Coronary artery (tissue), 2 donors: ENCODE data around the gene CLNK.

Experiments used
- DNase-seq: peaks from one replicate; pipeline ENCODE4 v3.0.0-alpha.2; 2017; ENCODE audit warnings: low spot score
- H3K27ac ChIP-seq, 2 donors: fragments of 200-600 bp; sonication (generic); one replicate each; pipeline ENCODE4 v1.5.1; 2016 to 2019
- H3K4me3 ChIP-seq: fragments of 200-600 bp; sonication (generic); 2 replicates; pipeline ENCODE4 v1.5.1; 2016; ENCODE audit warnings: mild to moderate bottlenecking, moderate library complexity
- CTCF ChIP-seq: fragments of 200-600 bp; sonication (generic); IDR thresholded peaks from one replicate; pipeline ENCODE4 v1.5.1; 2019; ENCODE audit warnings: antibody characterized with exemption

The CLNK gene

GRCh38 chr4:10529291-10530136, 155.1 kb downstream of the CLNK start:
- TF ChIP-seq CTCF = no peak
- DNase-seq = no peak
- H3K27ac ChIP-seq = no peak overlapping the region
- H3K4me3 ChIP-seq = no peak overlapping the region

DNA sequence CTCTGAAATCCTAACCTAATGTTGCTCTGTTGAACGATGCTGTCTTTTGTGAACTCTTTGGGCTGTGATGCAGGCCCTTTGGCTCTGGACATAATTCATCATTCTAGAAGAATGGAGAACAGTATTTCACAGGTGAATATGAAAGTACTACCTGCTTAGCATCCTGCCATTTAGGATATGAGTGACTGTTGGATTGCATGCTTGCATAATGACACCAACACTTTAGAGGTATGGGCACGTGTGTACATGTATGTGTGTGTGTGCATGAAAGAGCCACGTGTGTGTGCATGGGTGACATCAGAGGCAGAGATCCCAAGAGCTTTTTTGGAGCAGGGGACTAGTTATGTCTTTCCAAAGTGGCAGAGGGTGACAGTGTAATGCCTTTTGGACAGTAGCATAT, 157.1 kb downstream of the CLNK start:
- H3K27ac ChIP-seq = no peak overlapping the region
- no peak for DNase-seq
- TF ChIP-seq CTCF = no peak
- H3K4me3 ChIP-seq = no peak overlapping the region

- Histone ChIP-seq H3K27ac (no peak overlapping the region), H3K4me3 (no peak overlapping the region)
- no peak for TF ChIP-seq CTCF
- no peak for DNase-seq
Observed at GRCh38 chr4:10526429-10527222, 157.9 kb downstream of the CLNK start.

DNA sequence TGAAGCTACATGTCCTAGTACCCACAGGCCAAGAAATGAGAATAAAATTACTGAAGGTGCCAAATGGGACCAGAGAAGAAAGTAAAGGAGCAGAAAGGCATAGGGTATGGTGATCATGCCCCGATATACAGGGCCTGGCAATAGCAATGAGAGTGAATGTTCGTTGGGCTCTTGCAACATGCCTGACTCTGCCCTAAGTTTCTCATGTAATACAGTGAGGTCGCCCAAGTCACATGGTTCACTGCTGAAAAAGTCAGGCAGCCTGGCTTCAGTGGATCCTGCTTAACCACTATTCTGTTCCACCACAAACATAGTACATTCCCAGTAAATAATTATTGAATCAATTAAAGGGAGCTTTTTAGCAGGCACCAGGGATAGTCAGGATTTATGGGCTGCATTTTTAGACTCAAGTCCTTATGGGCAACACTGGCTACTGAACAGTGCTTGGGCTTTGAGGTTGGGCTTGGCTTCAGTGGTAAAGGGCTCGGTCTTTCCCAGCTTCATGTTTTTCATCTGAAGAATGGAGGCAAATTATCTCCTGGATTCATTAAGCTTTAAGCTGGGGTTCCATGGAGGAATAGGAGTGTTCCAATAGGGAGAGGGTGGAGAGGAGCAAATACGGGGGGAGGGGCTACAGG, 160.3 kb downstream of the CLNK start:
- DNase-seq = no peak
- no peak for TF ChIP-seq CTCF
- H3K27ac ChIP-seq = no peak overlapping the region
- no peak overlapping the region for H3K4me3 ChIP-seq

DNA sequence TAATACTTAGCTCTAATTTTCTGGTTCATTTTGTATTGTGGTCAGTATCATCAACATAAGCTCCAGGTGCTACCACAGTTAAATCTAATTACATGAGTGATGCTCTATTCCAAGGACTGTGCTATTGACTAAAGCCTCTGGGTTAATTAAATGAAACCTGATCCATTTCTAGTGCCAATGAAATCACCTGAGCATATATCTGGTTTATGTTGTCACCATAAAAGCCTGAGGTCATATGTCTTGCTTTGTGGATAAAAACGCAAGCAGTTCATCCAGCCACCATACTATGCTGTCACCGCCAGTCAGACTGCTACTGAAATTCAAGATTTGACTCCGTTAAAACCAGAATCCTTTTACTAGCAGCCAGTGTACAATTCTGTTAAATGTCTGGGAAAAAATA, 163.1 kb downstream of the CLNK start:
- Histone ChIP-seq H3K4me3 (no peak overlapping the region), H3K27ac (no peak overlapping the region)
- DNase-seq = no peak
- no peak for TF ChIP-seq CTCF

GRCh38 chr4:10509733-10510132, 174.8 kb downstream of the CLNK start:
- no peak for TF ChIP-seq CTCF
- DNase-seq = no peak
- H3K27ac ChIP-seq = no peak overlapping the region
- H3K4me3 ChIP-seq = no peak overlapping the region
